HFF-Myc (cell line): ENCODE measurements around the gene WWOX.

Experiments used
- DNase-seq: peaks from one replicate; pipeline ENCODE4 v3.0.0-alpha.2; 2011; ENCODE audit warnings: low read depth; ENCODE audit errors: extremely low read depth
- H3K4me3 ChIP-seq: replicated peaks from 2 replicates; pipeline ENCODE4 v1.5.1; 2011; ENCODE audit warnings: low read depth, mild to moderate bottlenecking, control low read depth, low read length
- TF ChIP-seq, protein P1 (sequence below): IDR thresholded peaks from 2 replicates; pipeline ENCODE4 v1.5.1; 2012; ENCODE audit warnings: mild to moderate bottlenecking, low read depth, low read length, control low read depth; ENCODE audit errors: missing control alignments

Gene WWOX

DNA sequence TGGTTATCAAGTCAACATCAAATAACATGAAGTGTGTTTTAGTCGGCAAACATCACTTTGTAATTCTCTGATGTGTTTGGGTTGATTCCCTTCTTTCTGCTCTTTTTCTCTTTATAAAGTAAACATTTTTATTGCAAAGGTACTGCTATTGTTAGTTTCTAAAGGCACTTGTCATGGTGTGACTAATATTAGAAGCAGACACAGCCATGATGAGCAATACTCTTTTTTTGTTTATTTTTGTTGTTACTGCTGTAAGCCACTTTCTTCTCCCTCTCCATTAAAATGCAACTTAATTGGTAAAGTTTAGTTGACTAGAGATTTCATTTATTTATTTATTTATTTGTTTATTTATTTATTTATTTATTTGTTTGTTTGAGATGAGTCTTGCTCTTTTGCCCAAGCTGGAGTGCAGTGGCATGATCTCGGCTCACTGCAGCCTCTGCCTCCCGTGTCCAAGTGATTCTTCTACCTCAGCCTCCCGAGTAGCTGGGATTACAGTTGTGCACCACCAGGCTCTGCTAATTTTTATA lies 424.7 kb downstream of the WWOX start:
- no peak for DNase-seq
- TF ChIP-seq, protein P1, sequence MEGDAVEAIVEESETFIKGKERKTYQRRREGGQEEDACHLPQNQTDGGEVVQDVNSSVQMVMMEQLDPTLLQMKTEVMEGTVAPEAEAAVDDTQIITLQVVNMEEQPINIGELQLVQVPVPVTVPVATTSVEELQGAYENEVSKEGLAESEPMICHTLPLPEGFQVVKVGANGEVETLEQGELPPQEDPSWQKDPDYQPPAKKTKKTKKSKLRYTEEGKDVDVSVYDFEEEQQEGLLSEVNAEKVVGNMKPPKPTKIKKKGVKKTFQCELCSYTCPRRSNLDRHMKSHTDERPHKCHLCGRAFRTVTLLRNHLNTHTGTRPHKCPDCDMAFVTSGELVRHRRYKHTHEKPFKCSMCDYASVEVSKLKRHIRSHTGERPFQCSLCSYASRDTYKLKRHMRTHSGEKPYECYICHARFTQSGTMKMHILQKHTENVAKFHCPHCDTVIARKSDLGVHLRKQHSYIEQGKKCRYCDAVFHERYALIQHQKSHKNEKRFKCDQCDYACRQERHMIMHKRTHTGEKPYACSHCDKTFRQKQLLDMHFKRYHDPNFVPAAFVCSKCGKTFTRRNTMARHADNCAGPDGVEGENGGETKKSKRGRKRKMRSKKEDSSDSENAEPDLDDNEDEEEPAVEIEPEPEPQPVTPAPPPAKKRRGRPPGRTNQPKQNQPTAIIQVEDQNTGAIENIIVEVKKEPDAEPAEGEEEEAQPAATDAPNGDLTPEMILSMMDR = no peak
- no peak overlapping the region for H3K4me3 ChIP-seq

DNA sequence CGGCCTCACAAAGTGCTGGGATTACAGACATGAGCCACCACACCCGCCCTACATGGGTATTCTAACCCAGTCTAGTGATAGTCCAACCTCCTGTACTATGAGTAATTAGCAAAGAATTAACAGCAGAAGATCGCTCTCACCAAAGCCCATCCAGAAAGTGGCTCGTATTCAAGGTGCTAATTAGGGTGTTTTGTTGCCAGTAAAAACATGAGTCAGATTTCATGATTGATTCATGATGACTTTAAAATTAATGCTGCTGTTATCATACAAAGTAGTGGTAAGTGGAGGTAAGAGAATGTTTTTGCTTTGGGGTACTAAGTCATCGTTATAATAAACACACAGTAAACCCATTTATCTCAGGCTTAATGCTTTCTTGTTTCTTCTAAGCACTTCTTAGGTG lies 428.8 kb downstream of the WWOX start:
- TF ChIP-seq, protein P1 = no peak
- no peak for DNase-seq
- H3K4me3 ChIP-seq = no peak overlapping the region

GRCh38 chr16:78529881-78530280 lies 430.4 kb downstream of the WWOX start:
- TF ChIP-seq, protein P1 = no peak
- no peak for DNase-seq
- no peak overlapping the region for H3K4me3 ChIP-seq

DNA sequence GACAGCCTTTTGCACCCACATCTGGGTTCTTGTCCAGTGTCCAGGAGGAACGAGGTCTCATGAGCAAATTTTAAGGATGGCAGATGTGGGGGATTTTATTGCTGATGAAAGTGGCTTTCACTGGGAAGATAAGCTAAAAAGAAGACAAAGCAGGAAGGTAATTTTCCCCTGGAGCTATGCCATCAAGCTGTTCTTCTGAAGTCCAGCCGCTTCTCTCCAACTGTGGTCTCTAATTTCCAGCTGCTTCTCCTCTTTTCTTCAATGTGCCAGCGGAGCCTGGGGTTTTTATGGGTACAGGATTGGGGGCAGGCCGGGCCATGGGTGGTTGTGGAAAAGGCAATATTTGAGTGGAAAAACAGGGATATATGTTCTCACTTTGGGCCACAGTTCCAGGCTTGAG lies 430.8 kb downstream of the WWOX start:
- TF ChIP-seq, protein P1 = no peak
- no peak for DNase-seq

DNA sequence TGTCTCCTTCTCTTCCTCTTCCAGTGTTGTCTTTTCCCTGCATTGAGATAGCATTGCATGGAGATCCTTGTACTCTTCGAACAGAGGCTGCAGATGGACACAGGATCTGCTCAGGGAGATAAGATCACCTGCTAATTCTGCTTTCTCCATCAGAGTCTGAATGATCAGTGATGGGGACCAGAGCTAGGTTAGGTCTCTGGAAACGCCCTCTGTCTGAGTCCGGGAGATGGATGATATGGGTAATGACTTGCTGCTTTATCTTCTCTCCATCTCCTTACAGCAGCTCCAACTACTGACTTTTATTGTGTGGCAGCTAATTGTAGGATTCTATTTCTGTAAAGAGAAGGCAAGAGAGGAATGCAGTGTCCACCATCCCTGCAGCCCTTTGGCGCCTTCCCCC lies 435.6 kb downstream of the WWOX start:
- TF ChIP-seq, protein P1 = no peak
- DNase-seq = no peak
- H3K4me3 ChIP-seq = no peak overlapping the region

More for the DNA sequence above, 430.8 kb downstream of the WWOX start:
- no peak overlapping the region for H3K4me3 ChIP-seq

DNA sequence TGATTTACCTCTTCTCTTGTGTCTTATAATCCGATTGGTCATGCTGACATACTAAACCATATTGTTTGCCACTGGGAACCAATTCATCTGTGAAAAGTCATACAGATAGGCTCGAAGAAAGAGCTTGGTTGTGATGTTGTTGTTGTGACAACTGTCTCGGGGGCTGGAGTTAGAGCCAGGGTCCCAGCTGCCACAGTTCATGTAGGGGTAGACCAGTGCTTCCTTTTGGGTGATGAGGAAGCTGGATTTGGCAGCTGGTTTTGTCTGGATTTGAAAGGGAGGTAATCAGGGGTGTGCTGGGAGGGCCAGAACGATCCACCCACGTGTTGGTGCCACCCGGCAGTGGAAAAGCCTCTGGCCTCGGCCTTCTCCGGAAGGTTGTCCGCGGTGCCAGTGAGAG lies 438.1 kb downstream of the WWOX start:
- no peak for DNase-seq
- TF ChIP-seq, protein P1 = no peak

GRCh38 chr16:78538292-78538691 lies 438.8 kb downstream of the WWOX start:
- H3K4me3 ChIP-seq = no peak overlapping the region
- TF ChIP-seq, protein P1 = no peak
- DNase-seq = no peak

More for the DNA sequence above, 438.1 kb downstream of the WWOX start:
- no peak overlapping the region for H3K4me3 ChIP-seq
